C4-2B (cell line): Measurements from ENCODE around the gene MIPEP.

Experiments used
- H3K27ac ChIP-seq: fragments of 450-650 bp; 2 replicates; pipeline ENCODE4 v1.5.1; 2017
- ZFX ChIP-seq: fragments of 450-650 bp; IDR thresholded peaks from 2 replicates; pipeline ENCODE4 v1.6.1; 2017
- TF ChIP-seq, protein P1 (sequence below): fragments of 450-650 bp; conservative IDR thresholded peaks from 2 replicates; pipeline ENCODE4 v1.5.1; 2017; ENCODE audit warnings: mild to moderate bottlenecking

The MIPEP gene

DNA sequence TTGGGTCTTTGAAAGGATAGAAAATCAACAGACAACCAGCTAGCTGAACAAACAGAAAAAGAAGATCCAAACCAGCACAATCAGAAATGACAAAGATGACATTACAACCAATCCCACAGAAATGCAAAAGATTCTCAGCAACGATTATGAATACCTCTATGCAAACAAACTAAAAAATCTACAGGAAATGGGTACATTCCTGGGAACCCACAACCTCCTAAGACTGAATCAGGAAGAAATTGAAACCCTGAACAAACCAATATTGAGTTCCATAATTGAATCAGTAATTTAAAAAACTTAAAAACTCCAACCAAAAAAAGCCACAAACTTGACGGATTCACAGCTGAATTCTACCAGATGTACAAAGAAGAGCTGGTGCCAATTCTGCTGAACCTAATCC is 29.0 kb upstream of the MIPEP start:
- H3K27ac ChIP-seq: no peak overlapping the region
- TF ChIP-seq, protein P1, sequence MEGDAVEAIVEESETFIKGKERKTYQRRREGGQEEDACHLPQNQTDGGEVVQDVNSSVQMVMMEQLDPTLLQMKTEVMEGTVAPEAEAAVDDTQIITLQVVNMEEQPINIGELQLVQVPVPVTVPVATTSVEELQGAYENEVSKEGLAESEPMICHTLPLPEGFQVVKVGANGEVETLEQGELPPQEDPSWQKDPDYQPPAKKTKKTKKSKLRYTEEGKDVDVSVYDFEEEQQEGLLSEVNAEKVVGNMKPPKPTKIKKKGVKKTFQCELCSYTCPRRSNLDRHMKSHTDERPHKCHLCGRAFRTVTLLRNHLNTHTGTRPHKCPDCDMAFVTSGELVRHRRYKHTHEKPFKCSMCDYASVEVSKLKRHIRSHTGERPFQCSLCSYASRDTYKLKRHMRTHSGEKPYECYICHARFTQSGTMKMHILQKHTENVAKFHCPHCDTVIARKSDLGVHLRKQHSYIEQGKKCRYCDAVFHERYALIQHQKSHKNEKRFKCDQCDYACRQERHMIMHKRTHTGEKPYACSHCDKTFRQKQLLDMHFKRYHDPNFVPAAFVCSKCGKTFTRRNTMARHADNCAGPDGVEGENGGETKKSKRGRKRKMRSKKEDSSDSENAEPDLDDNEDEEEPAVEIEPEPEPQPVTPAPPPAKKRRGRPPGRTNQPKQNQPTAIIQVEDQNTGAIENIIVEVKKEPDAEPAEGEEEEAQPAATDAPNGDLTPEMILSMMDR: no peak
- no peak for TF ChIP-seq ZFX

DNA sequence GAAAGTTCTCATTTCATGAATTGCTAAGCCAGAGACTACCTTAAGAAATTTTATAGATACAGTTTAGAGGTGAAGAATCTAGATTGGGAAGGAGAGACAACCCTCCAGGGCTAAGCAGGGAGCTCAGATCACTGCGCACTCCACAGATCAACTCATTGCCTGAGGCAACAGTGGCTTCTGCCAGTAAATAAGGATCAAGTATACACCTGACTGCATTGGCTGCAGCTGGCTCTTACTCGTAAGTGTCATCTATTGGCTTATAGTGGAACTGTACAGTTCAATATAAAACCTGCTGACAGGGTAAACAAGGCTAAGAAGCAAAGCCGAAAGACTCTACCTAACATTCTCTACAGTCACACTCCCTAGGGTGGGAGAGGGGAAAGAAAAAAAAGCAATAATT is 26.1 kb upstream of the MIPEP start:
- TF ChIP-seq, protein P1: peak; percentile 90
- no peak for TF ChIP-seq ZFX
- no peak overlapping the region for H3K27ac ChIP-seq

DNA sequence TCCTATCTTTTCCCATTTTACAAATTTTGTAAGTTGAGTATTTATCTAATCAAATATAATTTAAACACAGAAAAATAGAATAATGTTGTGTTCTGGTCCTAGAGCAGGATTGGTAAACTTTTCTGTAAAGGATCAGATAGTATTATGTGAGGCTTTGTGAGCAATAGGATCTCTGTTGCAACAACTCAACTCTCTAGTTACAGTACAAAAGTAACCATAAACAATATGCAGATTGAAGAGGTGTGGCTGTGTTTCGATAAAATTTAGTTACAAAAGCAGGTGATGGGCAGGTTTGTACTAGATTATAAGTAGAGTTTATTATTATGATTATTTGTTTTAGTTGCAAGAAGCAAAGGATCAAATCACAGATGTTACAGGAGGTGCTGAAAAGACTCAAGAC is 23.3 kb upstream of the MIPEP start:
- TF ChIP-seq, protein P1: no peak
- no peak overlapping the region for H3K27ac ChIP-seq

DNA sequence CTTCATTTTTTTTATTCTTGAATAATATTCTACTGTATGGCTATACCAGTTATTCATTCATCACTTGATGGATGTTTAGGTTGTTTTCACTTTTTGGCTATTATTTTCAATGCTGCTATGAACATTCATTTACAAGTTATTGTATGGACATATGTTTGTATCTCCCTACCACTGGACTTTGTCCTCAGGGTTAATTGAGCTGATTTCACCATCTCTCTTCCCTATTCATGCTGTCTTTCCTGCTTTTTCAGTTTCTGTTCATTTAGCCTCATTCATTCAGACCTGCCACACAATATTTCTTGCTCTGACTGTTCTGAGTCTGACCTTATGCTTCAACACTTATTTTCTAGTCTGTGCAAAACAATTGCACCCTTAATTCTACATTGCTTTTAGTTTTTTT is 20.4 kb upstream of the MIPEP start:
- TF ChIP-seq ZFX: no peak; the same call in 1 of the 2 replicates
- TF ChIP-seq, protein P1: no peak
- no peak overlapping the region for H3K27ac ChIP-seq

DNA sequence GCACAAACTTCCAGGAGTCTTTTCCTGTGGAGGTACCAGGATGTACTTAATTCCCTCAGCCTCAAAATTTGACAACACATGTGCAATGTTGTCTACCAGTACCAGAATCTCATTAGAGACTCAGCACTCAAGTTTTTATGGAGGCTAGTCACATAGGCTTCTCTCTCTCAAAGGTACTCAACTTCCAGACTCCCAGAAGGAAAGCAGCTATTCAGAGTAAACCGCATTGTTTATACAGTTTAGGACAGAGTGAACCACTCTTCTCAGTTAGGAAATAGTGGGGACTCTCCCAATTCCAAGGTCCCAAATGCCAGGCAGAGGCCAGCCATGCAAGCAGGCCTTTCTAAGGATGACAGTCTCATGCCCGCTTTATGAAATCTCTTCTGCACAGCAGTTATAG is 16.6 kb upstream of the MIPEP start:
- no peak overlapping the region for H3K27ac ChIP-seq
- TF ChIP-seq ZFX: no peak
- TF ChIP-seq, protein P1: no peak

DNA sequence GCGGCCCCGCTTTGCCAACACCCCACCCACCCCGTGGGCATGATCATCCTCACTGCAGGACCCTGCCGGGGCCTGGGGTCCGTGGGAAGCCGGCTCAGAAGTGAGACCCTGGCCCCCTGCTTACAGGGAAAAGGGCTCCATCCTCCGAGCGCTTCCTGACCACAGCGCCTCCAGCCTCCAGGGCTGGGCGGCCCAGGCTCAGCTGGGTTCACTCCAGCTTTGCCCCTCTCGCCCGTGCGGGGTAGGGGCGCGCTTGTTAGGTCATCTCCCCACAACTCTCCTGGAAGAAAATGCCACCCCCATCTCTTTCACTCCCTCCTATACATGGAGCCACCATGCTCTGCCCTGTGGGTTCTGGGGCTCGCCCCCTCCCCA is 14.7 kb upstream of the MIPEP start:
- H3K27ac ChIP-seq: no peak overlapping the region
- no peak for TF ChIP-seq ZFX
- TF ChIP-seq, protein P1: no peak

DNA sequence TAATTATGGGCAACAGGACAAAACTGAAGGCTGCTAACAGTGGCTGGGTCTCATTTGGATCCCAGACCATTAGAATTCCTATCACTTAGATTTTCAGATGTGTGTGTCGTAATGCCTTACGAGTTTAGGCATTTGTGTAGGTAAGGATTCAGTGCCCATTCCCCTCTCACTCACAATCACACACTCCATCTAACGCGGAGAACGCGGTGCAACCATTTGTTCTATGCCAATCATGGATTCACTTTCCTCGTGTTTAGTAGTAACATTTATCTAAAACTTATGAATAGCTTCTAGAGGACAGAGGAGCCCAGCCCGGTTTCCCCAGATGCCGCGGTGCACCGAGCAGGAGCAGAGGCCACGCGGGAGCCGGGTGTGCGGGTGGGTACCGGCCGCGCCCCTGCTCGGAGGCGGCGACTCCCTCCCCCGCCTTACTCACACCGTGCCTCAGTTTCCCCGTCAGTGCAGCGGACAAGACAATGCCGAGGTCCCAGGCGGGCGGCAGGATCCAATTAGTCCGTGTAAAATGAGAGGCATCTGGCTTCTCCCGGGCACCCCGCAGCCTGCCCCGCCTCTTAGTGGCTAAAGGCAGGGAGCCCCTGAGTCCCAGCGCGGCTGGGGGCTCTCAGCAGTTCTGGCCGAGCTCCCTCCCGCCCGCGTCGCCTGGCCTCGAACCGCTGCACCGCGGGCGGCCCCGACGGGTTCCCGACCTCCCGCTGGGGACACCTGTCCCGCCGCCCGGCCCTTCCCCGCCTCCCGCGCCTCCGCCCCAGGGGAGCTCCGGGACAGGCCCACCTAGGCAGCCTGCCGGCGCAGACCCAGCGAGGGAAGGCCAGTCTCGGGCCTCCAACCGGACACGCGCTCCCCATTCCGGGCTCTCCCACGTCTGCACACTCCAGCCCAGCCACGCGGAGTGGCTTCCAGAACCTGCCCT is 14.0 kb upstream of the MIPEP start:
- TF ChIP-seq, protein P1: no peak
- TF ChIP-seq ZFX: no peak
- H3K27ac ChIP-seq: no peak overlapping the region
